Keratinocyte (primary cell): ENCODE results near the gene DAP3. TPM values are rescaled to one million over a fixed set of nuclear protein-coding genes. Genes with fewer than 3 reads are reported as not detected.

ENCODE experiments used
- DNase-seq: peaks from one replicate; pipeline ENCODE4 v3.0.0-alpha.2; 2011; ENCODE audit warnings: low read depth, missing footprints, low spot score
- FAIRE-seq: peaks from 2 replicates; lab custom pipeline; 2011; peaks lifted over from hg19 to GRCh38; lab: Jason Lieb, UNC
- H2AFZ ChIP-seq: 2 replicates; pipeline ENCODE4 v1.6.0; 2012; ENCODE audit warnings: low read length, control low read depth, inconsistent platforms; ENCODE audit not compliant: control insufficient read depth
- H3K27ac ChIP-seq: 2 replicates; pipeline ENCODE4 v1.5.1; 2011; ENCODE audit warnings: low read length; ENCODE audit not compliant: control insufficient read depth, insufficient read depth
- H3K27me3 ChIP-seq: 3 replicates; pipeline ENCODE4 v1.6.0; 2011; ENCODE audit warnings: low read length; ENCODE audit not compliant: control insufficient read depth, insufficient read depth; ENCODE audit errors: extremely low read depth
- H3K36me3 ChIP-seq, 2 experiments: 2 replicates in 1 of 2; 3 replicates in 1 of 2; pipeline ENCODE4 v1.5.1; 2011; ENCODE audit warnings: low read length in 2 of 2, mild to moderate bottlenecking in 1 of 2; ENCODE audit not compliant: control insufficient read depth in 2 of 2, insufficient read depth in 2 of 2; ENCODE audit errors: extremely low read depth in 1 of 2
- H3K4me1 ChIP-seq: 3 replicates; pipeline ENCODE4 v1.5.1; 2011; ENCODE audit warnings: low read length; ENCODE audit not compliant: control insufficient read depth, insufficient read depth; ENCODE audit errors: extremely low read depth
- H3K4me2 ChIP-seq: 3 replicates; pipeline ENCODE4 v1.6.0; 2011; ENCODE audit warnings: low read depth, low read length; ENCODE audit not compliant: control insufficient read depth, insufficient read depth; ENCODE audit errors: extremely low read depth
- H3K4me3 ChIP-seq, 3 experiments: fragments of 200-600 bp in 1 of 3; sonication (generic) in 1 of 3; 2 replicates in 2 of 3; 3 replicates in 1 of 3; pipeline ENCODE4 v1.5.1; 2011 to 2016; ENCODE audit warnings: low read length in 3 of 3, mild to moderate bottlenecking in 3 of 3, control low read depth in 2 of 3, inconsistent platforms in 1 of 3, low read depth in 1 of 3, mixed read lengths in 1 of 3, mixed run types in 1 of 3, moderate library complexity in 1 of 3; ENCODE audit not compliant: control insufficient read depth in 2 of 3, insufficient read depth in 2 of 3; ENCODE audit errors: extremely low read depth in 1 of 3
- H3K79me2 ChIP-seq: 2 replicates; pipeline ENCODE4 v1.6.0; 2012; ENCODE audit warnings: low read length; ENCODE audit not compliant: control insufficient read depth, insufficient read depth
- H3K9ac ChIP-seq: 3 replicates; pipeline ENCODE4 v1.6.0; 2011; ENCODE audit warnings: low read length; ENCODE audit not compliant: control insufficient read depth, insufficient read depth; ENCODE audit errors: extremely low read depth
- H3K9me1 ChIP-seq: 3 replicates; pipeline ENCODE4 v1.6.0; 2011; ENCODE audit warnings: low read length; ENCODE audit not compliant: control insufficient read depth, insufficient read depth; ENCODE audit errors: extremely low read depth
- H3K9me3 ChIP-seq: 2 replicates; pipeline ENCODE4 v1.5.1; 2012; ENCODE audit warnings: low read depth, low read length; ENCODE audit not compliant: control insufficient read depth
- H4K20me1 ChIP-seq: 3 replicates; pipeline ENCODE4 v1.6.0; 2011; ENCODE audit warnings: low read length; ENCODE audit not compliant: control insufficient read depth, insufficient read depth; ENCODE audit errors: extremely low read depth
- EZH2 ChIP-seq: IDR thresholded peaks from one replicate; pipeline ENCODE4 v1.6.1; 2012; ENCODE audit warnings: inconsistent platforms, mild to moderate bottlenecking, low read length, moderate library complexity
- dilution Hi-C: fragments of 300-500 bp; cut with MboI; formaldehyde crosslinking; loops from one replicate; pipeline ENCODE4 v1.7.0; 2020; ENCODE audit warnings: low sequenced_read_pairs; ENCODE audit not compliant: extremely low pct_ligation_motif_present
- polyA plus RNA-seq, 5 experiments: library from polyadenylated mRNA; depleted of rRNA in 3 of 5; stranded (reverse) in 3 of 5; stranded (forward) in 1 of 5; unstranded in 1 of 5; fragments of >200 nt; gene quantifications; 1 replicate in 1 of 5; 2 replicates in 3 of 5; 3 replicates in 1 of 5; pipeline versions ENCODE4 v1.2.1 to v1.2.3, GENCODE V29; 2011 to 2012; ENCODE audit warnings: missing spikeins in 2 of 5, low read depth in 1 of 5, low replicate concordance in 1 of 5
- TF ChIP-seq, protein P1 (sequence below), 3 experiments: IDR thresholded peaks in 1 of 3; conservative IDR thresholded peaks in 1 of 3; optimal IDR thresholded peaks in 1 of 3; 2 replicates in 2 of 3; 3 replicates in 1 of 3; pipeline versions ENCODE3 to v1.5.1; 2011; ENCODE audit warnings: low read length in 3 of 3, mild to moderate bottlenecking in 3 of 3, moderate library complexity in 2 of 3, control low read depth in 1 of 3, inconsistent platforms in 1 of 3; ENCODE audit not compliant: insufficient read depth in 2 of 3; ENCODE audit errors: extremely low read depth in 1 of 3

The DAP3 gene
- polyA plus RNA-seq, 1 donor (not counting 4 experiments of a cell fraction or from before 2014, with no cell fraction given): 203 TPM

DNA sequence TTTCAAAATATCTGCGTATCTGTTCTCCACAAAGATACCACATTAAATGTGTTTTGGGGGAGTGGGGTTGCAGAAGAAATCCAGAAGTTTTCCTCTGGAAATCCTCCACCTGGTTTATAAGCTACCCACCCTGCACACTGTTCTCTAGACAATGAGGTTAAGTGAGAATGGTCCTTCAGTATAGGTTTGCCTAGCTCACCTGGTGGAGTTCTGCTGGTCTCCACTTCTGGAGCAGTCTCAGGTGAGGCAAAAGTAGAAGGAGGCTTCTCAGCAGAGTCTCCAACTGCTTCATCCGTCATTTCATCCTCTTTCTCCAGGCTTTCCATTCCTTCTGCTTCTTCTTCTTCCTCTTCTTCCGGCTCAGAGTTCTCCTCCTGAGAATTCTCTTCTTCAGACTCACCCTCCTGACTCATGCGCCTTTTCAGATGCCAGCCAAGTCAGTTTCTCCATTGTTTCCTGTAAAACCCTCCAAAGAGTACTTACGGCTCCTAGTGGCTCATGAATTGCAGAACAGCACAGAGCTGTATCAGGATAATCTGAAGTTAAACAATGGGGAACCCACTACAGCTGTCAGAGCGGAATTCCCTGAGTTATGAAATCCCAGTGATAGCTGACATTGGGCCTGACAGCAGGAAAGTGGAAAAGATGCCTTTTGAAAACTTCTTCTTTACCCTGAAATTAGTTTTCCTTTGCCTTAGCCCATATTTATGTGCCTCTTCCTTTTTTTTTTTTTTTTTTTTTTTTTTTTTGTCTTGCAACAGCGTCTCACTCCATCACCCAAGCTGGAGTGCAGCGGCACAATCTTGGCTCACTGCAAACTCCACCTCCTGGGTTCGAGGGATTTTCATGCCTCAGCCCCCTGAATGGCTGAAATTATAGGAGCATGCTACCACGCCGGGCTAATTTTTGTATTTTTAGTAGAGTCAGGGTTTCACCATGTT lies 40.4 kb upstream of the DAP3 start:
- Histone ChIP-seq H2AFZ (peak overlapping the region; percentile 82), H4K20me1 (no peaks in the 10 kb centered on the region), H3K27ac (peak overlapping the region; percentile 68), H3K79me2 (peaks cover 4% of the 10 kb centered on the region), H3K4me3 (peak overlapping the region; percentile 44 to 66 (median 64)), H3K27me3 (no peaks in the 10 kb centered on the region), H3K4me1 (peaks cover 47% of the 10 kb centered on the region), H3K9me1 (no peaks in the 10 kb centered on the region), H3K4me2 (peak overlapping the region; percentile 85), H3K9ac (peak overlapping the region; percentile 55), H3K9me3 (no peaks in the 10 kb centered on the region), H3K36me3 (peaks cover 0 to 3% of the 10 kb centered on the region in 2 experiments)
- peak; percentile 52 for DNase-seq
- no peak for TF ChIP-seq EZH2
- TF ChIP-seq, protein P1, sequence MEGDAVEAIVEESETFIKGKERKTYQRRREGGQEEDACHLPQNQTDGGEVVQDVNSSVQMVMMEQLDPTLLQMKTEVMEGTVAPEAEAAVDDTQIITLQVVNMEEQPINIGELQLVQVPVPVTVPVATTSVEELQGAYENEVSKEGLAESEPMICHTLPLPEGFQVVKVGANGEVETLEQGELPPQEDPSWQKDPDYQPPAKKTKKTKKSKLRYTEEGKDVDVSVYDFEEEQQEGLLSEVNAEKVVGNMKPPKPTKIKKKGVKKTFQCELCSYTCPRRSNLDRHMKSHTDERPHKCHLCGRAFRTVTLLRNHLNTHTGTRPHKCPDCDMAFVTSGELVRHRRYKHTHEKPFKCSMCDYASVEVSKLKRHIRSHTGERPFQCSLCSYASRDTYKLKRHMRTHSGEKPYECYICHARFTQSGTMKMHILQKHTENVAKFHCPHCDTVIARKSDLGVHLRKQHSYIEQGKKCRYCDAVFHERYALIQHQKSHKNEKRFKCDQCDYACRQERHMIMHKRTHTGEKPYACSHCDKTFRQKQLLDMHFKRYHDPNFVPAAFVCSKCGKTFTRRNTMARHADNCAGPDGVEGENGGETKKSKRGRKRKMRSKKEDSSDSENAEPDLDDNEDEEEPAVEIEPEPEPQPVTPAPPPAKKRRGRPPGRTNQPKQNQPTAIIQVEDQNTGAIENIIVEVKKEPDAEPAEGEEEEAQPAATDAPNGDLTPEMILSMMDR (optimal IDR thresholded peaks at IDR 0.05 in 1 of 3, IDR thresholded peaks at IDR 0.05 in 1 of 3, conservative IDR thresholded peaks at IDR 0.05 in 1 of 3; ENCODE audit: extremely low read depth in 1 of 3, insufficient read depth in 2 of 3, low read length in 3 of 3): peak; percentile 53 to 76 (median 65)
- peak; percentile 89 for FAIRE-seq
- dilution Hi-C loops: no loop called here

DNA sequence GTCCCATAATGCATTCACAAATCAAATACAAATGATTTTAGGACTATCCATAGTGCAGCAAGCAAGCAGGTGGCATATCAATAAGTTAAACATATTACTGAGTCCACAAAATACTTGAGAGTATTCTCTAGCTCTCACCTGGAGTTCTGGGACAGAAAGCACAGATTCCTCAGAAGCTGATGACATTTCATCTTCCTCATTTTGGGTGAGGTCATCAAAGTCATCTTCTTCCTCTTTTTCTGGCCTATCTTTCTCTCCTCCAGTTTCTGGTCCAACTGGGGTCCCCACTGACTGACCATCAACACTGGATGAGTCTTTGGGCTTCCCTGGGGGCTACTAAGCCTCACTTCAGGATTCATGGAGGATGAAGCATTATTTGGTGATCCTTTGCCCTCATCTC lies 39.2 kb upstream of the DAP3 start:
- Histone ChIP-seq H4K20me1 (no peaks in the 10 kb centered on the region), H2AFZ (no peak overlapping the region), H3K36me3 (no peaks in the 10 kb centered on the region), H3K27ac (no peak overlapping the region), H3K4me1 (peaks cover 47% of the 10 kb centered on the region), H3K79me2 (peaks cover 4% of the 10 kb centered on the region), H3K4me3 (no peak overlapping the region), H3K9ac (no peak overlapping the region), H3K27me3 (no peaks in the 10 kb centered on the region), H3K9me1 (no peaks in the 10 kb centered on the region), H3K9me3 (no peaks in the 10 kb centered on the region), H3K4me2 (no peak overlapping the region)
- TF ChIP-seq, protein P1 (optimal IDR thresholded peaks at IDR 0.05 in 1 of 3, IDR thresholded peaks at IDR 0.05 in 1 of 3, conservative IDR thresholded peaks at IDR 0.05 in 1 of 3; ENCODE audit: extremely low read depth in 1 of 3, insufficient read depth in 2 of 3, low read length in 3 of 3): no peak
- no peak for TF ChIP-seq EZH2
- DNase-seq (no peak), FAIRE-seq (no peak)
- dilution Hi-C loops: no loop called here
